Limb (tissue), 2 donors: ENCODE results near the gene EMC1.
"Not testable (repeated sequence)": the region's sequence is repeated elsewhere in the genome, so short reads cannot be mapped to it uniquely, and the experiment has no call there.

ENCODE experiments used
- DNase-seq, 2 donors: peaks; one replicate each; pipeline ENCODE4 v3.0.0-alpha.2; 2016; ENCODE audit errors: extremely low spot score in 2 of 2

Gene EMC1

GRCh38 chr1:19260211-19261138 lies 9.2 kb upstream of the EMC1 start:
- peak; percentile 28 to 36 for DNase-seq

DNA sequence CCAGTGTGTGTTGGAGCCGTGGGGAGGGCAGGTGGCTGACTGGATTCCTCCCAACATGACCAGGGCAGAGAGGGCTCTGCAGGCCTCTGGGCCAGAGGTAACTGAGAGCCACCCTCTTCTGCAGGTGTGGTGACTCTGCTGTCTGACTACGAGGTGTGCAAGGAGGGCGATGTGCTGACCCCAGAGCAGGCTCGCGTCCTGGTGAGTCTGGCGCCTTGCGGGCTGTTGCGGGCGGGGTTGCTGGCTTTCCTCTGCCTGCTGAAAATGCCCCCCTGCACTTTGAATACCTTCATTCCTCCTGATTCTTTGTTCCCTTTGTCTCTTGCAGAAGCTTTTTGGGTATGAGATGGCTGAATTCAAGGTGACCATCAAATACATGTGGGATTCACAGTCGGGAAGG lies 7.0 kb upstream of the EMC1 start:
- no peak for DNase-seq

DNA sequence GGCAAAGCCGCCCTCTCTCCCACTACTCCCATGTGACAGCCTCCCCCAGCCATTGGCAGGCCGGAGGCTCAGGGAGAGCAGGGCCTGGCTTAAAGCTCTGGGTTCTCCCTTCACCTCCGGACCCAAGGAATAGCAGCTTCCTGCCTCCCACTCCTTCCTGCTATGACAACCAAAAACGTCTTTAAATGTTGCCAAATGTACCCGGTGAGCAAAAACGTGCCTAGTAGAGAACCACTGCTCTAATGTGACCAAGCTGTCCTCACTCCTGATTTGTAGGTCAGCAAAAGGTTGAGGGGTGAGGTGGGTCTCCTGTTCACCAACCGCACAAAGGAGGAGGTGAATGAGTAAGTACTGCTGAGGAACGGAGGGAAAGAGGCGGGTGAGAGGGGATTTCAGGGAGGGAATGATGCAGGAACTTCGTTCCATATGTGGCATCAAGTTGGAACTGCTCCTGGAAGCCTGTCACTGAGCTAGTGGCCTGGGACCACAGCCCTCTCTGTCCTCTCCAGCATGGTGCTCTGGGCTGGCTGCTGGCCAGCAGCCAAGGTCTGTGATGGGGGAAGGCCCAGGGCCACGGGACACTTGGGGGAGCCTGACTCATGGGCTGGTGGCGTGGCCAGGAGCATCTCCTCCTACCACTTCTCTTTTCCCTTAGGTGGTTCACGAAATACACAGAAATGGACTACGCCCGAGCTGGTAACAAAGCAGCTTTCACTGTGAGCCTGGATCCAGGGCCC lies 6.0 kb upstream of the EMC1 start:
- DNase-seq, result no peak

- DNase-seq, result not testable (repeated sequence)
Measured at GRCh38 chr1:19256301-19256700, 5.0 kb upstream of the EMC1 start.

DNA sequence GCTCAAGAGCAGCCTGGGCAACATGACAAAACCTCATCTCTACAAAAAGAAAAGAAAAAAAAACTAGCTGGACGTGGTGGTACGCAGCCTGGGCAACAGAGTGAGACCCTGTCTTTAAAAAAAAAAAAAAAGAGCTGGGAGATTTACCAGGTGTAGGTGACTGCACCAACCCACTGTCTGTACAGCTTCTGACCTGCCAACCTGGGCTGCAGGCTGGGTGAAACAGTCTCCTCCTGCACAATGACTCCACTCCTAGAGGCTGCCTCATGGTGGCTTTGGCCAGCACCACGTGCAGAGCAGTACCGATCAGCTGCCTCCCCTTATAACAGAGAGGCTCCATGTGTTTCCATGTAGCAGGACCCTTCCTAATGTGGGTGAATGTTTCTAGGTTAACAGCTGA lies 4.0 kb upstream of the EMC1 start:
- no peak for DNase-seq

GRCh38 chr1:19254416-19254815 lies 3.1 kb upstream of the EMC1 start:
- no peak for DNase-seq

DNA sequence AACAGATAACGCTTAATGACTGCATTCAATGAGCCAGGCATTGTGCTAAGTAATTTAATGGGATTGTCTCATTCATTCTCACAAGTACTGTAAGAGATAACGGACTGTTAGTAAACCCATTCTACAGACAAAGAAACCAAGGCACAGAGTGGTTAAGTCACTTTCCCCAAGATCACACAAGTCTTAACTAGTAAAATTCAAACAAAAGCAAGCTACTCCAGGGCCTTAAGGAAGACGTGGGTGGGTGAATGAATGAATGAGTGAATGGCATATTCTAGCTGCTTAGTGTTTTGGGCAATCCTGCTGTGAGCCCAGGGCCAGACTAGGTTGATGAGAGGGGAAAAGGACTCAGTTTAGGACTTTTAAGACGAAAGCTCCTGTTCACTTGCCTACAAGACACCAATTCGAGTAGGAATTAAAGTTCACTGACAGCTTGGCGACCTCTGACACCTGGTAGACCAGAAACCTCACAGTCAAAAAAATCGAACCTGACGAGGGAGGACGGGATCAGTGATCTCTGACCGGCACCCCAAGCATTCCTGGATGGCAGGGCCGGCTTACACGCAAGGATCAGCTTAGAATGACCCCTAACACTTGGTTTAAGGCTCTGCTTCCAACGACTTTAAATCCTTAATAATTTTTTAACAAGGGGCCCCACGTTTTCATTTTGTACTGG lies 557 bp downstream of the EMC1 start:
- no peak for DNase-seq

DNA sequence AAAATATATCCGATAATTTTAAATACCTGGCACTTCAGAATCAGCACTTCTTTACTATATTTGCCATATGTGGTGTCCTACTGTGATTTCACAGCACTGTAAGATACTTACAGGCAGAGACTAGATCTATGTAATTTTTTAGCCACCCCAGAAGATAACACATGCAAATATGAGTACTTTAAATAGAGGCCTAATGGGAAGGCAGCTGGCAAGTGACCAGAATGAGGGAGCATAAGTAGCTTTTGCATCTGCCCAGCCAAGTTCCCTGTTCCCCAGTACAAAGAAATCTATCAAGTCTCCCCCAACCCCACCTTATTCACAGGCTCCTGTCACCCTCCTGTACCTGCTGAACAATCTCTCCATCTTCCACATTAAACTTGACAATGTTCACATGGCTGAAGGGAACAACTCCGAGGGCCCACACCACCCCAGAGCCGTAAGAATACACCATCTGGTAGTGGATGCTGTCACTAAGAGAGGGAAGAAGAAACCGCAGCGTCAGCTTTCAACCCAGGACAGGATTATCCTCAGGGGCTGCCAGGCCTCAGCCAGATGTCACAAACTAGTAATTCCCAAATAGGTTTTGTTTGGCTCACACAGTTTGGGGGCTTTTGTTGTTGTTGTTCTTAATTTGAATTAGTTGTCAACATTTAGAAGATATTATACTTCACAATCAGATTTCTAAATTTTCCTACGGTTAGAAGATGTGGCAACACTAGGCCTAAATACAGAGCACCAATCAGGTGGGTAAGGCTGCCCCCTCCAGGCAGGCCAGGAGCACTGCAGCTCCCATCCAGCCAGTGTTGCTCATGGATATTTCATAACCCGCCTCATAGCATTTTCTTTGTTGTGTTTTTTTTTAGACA lies 10.4 kb downstream of the EMC1 start:
- DNase-seq, result peak; percentile 36 to 50

GRCh38 chr1:19239876-19240275 lies 11.4 kb downstream of the EMC1 start:
- no peak for DNase-seq

GRCh38 chr1:19234224-19234623 lies 17.1 kb downstream of the EMC1 start:
- no peak for DNase-seq

DNA sequence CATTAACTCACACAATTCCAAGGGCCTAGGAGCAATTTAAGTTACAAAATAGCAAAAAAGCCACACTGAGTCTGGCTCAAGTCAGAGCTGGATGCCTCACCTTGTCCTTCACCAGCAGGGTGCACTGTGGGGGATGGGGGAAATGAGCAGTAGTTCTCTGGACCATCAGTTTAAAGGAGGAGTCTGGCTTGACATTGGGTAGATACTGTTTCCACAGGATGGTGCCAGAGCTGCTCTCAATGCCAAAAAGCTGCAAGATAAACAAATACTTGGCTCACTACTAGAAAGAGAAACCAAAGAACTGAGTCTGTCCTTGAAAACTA lies 18.8 kb downstream of the EMC1 start:
- no peak for DNase-seq

DNA sequence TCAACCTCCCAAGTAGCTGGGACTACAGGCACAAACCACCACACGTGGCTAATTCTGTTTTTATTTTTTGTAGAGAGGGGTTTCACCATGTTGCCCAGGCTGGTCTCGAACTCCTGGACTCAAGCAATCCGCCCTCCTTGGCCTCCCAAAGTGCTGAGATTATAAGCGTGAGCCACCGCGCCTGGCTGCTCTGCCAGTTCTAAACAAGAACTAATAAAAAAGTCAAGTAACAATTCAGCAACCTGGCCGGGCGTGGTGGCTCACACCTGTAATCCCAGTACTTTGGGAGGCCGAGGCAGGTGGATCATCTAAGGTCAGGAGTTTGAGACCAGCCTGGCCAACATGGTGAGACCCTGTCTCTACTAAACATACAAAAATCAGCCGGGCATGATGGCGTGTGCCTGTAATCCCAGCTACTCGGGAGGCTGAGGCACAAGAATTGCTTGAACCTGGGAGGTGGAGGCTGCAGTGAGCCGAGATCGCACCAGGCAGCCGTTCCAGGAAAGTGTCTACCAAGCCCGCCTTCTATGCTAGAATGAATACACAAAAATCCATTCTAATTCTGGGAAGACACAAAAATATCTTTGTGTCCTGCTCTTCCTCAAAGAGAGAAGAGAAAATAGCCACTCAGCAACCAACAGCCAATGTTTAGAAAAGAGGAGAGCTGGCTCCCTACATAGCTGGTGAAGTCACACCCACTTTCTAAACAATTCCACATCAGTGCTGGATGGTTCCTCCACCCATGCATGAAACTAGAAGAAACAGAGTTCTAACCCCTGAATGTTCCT lies 19.4 kb downstream of the EMC1 start:
- DNase-seq, result not testable (repeated sequence)

DNA sequence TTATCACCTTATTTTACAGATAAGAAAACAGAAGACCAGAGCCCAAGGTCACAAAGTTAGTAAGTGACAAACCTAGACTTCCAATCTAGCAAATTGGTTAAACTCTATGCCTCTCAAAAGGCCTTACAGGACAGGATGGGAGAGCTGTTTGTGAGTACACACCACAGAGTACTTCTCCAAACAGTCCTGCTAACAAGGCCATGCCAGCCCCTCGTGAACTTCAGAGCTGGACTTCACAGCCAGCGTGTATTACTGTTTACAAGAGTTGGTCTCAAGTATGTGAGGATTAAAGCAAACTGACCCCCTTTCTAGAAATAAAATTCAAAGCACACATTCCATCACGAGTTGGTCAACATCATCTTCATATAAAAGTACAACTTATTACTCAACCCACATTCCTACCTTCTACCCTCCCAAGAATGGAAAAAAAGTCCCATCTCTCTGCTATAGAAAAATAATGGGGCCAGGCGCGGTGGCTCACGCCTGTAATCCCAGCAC lies 21.4 kb downstream of the EMC1 start:
- DNase-seq, result no peak

- no peak for DNase-seq
Measured at GRCh38 chr1:19229229-19229628, 22.1 kb downstream of the EMC1 start.

GRCh38 chr1:19222979-19223824 lies 28.1 kb downstream of the EMC1 start:
- no peak for DNase-seq

DNA sequence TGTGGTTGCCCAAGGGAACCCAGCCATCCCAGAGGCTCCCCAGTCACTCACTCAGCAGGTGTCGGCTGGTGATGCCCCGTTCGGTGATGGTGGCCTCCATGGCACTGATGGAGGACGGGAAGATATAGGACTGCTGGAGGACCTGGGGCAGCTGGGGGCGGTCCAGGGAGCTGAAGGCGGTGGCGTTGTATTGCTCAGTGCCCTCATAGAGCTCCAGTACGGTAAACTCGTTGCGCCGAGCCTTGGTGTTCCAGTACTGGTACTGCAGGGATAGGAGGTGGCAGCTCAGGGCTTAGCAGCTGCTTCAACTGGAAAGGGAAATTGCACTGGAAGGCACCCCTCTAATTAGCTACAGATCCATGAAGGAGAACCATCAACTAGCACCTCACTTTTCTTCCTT lies 28.8 kb downstream of the EMC1 start:
- DNase-seq, result no peak

- DNase-seq, result no peak
Measured at GRCh38 chr1:19220991-19221390, 30.3 kb downstream of the EMC1 start.

GRCh38 chr1:19220080-19220846 lies 31.1 kb downstream of the EMC1 start:
- no peak for DNase-seq

DNA sequence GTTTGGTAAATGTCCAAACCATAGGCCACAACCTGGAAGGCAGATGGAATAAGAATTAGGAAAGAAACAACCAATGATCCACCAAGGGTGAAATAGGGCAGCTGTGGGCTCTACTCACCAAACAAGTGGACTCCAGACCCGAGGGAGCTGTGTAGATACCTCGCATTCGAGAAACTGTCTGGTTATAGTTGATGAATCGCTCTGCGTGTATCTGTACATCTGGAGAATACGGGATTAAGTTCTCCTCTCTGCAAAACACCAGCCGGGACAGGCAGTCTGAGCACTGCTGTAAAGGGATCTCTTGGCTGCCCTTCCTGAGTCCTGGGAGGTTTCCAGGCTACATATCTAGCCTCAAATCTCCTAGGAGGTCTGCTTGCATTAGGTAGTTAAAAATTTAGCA lies 31.9 kb downstream of the EMC1 start:
- DNase-seq, result no peak
